Stimulated activated CD8-positive, alpha-beta memory T cell treated with anti-CD3 and anti-CD28 coated beads, Interleukin-12 subunit alpha, Interleukin-12 subunit beta, amount 100 ng/mL, for 1 hour (primary cell): ENCODE data around the gene TRNT1.
A peak's percentile ranks its signal among the peaks of the same experiment; 100 is the strongest.

ENCODE experiments used
- DNase-seq: peaks from one replicate; pipeline ENCODE4 v3.0.0-alpha.2; 2020; ENCODE audit warnings: low read depth

The TRNT1 gene

DNA sequence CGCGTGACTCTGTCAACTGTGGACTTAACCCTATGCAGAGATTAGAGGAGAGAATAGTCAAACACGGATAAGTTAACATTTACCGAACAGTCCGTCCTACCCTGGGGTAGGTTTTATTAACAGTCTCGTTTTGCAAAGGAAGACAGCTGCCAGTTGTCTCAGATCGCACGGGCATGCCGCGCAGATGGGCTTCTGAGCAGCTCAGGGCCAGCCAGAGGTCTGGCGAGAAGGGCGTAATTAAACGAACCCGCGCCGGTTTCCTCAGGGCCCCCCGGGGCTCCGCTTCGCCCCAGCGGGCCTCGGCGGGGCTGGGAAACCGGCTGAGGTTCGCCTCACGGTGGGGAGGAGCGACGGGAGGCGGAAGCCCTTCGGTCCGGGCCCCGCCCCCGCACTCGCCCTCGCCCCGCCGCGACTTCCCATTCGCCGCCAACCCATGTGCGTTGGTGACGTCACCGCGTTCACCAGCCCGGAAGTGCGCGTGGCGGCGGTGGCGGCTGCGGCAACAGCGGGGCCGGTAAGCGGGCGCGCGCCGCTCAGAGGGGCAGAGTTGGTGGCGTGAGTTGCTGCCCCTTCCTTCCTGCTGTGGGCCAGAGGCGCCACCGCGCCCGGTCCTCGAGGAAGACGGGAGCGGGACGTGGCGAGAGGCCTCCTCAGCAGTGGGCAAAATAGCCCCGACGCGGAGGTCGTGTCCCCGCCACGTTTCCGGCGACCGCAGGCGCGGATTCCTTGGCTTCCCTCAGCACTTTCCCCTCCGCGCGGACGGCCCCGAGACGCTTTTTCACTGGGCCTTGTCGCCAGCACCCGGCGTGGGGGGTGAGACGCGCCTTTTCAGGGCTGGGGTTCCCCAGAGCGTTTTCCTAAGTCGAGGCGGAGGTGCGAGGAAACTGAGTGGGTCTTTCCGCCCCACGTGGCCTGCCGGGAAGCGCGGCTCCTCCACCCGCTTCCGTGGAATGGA, at the start of gene TRNT1:
TSS of gene TRNT1 (plus strand) at position 464 of the 955 bp plus-strand sequence. CDS start 2,101 bp downstream, outside the sequence.
- peak; percentile 95 for DNase-seq

DNA sequence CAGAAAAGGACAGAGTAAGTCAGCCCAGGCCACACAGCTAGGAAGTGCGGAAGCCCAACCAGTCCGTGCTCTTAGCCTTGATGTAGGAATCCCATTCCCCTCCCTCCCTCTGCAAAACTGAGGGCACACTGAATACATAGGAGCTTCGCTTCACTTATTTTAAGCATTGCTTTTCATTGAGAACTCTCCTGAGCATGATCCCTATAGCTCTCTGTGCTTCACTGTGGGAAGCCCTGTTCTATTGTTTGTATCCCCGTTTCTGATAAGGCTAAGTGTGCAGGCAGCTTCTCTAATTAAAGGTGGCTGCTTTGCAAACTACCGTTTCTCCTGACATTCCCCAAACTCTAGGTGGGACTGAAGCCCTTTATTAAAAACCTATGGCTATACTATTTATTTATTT, 46.4 kb upstream of the TRNT1 start:
- no peak for DNase-seq

DNA sequence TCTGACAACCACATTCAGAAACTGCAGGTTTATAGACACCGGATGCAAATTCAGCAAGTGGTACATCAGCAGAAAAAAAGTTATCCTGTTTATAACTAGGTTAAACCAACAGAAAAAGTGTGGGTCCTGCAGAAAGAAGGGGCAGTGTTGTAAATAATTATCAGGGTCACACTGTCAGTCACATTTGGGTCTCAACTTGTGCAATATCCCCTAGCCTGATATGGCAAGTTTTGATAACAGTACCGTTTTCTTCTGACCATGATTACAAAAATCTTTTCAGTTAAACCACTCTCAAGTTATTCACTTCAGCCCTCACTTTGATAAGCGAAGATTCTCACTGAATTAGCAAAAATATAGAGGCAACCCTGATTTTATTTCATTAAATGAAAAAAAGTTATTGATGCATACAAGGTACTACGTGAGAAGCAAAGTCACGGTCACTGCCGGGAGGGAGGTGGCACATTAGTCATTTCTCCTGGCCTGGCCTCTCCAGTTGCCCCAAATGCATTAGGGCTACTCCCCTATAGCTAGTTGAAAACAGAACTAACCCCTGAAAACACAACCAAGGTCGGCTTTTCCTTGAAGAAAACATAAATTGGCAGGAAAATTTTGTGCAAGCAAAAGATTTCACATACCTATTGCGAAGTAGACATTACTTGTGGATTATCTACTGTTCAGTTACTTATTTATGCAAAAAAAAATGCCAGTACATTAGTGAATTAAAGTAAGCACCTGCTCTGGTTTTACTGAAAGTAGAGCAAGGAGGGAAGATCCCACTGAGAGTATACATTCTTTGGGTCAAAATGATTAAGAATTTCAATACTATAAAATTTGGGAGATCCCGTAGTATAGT, 45.1 kb upstream of the TRNT1 start:
- DNase-seq = no peak

DNA sequence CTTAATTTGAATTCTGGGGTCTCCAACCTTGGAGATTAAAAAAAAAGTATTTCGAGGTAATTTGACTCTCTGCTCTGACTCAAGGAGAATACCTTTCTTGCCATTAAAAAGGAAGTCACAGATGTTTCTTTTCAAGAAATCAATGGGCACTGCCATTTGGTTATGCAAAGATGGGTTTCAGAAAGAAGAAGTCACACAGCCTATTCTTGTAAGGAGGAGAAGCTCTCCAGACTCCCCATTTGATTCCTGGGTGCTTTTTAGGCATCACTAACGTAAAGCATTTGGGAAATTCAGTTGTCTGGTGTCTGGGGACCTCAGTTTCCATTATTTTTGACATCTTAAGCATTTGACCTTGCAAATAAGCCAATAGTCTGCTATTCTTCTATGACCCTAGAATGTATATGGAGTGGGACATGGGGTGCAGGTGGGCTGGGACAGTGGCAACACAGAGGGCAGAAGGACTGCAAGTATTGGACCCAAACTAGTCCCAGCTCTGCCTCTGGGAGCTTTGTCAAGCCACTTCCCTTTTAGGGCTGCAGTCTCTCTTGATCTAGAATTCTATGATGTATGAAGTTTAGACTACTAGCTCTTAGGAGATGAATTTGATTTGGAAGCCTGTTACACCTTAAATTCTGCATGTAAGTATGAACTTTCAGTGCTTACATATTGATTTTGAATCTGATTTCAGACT, 44.4 kb upstream of the TRNT1 start:
- no peak for DNase-seq

DNA sequence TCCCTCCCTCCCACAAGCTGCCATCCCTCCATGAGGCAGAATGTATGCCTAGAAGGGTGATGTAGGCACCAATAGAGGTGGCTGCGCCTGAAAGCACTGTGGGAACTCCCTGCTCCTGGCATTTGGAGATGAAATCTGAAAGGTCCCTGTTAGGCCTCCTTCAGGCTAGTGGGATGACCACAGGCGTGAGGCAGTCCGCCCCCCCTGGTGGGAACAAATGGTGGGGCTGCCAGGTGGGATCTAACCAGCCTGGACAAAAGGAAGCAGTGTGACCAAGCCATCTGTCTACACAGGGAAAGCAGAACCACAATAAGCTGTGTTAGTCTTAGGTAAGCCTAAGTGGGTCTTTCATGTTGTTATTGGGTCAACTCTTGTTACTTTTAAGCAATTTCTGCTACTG, 41.9 kb upstream of the TRNT1 start:
- no peak for DNase-seq

DNA sequence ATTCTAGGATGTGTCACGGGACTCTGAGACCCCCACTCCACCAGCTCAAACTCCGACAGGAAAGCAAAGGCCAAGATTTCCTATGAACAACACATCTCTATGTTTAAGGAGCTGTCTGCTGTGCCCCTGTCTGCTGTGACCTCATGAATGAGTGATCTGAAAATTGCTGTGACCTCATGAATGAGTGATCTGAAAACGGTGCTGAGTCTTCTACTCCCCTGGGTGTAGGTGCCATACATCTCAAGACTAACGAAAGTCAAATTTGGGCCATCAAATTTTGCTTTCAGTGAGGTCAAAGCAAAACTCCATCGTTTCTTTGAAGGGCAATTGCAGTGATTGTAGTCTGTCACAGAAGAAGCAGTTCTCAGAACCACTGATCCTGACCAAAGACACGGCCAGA, 41.0 kb upstream of the TRNT1 start:
- DNase-seq = no peak

DNA sequence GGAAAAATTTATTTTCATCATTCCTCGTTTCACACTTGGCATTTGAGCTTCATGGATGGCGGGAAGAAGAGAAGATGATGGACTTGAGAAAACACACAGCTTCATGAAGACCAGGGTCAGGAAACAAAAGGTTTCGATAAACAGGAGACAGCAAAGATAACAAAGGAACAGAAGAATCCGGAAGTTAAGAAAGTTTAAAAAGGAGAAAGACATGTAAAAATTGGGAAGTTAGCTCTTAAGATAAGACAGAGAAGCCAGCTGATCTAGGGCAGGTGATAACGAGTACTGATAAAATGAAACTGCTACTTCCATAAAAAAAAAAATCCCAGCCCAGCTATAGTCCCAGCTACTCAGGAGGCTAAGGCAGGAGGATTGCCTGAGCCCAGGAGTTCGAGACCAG, 40.5 kb upstream of the TRNT1 start:
- no peak for DNase-seq

DNA sequence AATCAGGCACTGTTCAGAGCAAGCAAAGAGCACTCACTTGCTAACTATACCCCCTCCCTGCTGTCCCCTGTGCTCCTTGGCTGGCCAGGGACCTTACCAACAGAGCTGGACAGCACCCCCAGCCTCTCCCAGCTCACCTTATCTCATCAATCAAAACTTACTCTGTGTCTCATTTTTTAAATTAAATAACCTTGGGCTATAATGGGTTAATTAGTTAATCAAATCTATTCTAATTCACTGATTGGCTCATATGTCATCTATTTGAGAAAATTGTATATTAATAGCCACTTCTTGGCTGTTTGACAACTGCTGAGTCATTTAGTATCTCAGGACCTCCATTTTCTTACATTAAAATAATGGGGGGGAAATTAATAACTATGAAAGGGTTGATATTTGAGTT, 39.5 kb upstream of the TRNT1 start:
- no peak for DNase-seq

DNA sequence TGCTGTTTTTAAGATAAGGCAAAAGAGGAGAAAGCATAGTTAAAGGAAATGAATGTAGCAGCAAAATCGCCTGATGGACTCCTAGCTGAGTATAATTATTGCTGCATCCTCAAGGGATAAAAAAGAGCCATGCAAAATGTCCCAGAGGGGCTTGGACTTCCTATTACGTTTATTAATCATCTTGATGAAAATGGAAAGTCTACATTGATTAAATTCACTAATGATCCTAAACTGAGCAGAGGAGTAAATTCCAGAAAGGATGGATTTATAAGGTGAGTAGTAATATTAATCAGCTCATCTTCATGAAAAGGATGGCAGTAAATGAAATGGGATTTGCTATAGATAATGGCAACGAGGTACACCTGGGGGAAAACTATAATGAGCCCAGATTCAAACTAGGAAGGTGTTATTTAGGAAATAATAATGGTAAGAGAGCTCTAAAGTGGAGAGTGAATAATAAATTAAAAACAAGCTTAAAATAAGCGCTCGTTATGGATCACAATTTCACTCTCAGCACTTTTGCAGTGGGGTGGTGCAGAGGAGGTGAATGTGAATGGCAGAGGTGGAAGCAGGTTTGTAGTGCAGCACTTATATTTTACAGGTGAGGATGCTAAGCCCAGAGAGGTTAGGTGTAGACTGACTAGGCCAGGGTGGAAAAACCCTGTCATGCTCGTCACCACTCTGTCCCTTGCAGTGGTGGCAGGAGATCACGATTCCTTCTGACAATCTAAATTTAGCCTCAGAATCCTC, 38.8 kb upstream of the TRNT1 start:
- no peak for DNase-seq

DNA sequence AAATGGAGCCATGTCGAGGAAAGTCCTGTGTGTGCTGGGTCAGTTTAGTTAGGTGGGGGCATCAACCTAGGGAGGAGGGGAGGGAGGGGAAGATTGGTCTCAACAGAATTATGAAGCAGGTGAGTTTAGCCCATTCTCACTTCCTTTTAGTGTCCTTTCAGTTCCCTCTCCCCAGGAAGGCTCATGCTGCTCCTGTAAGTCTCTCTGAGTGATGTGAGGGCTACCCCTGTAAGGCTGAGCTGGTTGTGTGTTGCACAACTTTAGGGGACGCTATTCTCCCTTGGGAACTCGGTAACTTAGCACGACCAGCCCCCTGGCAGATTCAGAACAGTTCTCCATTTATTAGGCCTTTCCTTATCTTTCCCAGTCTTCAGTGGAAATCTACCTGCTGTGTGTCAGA, 37.7 kb upstream of the TRNT1 start:
- no peak for DNase-seq

DNA sequence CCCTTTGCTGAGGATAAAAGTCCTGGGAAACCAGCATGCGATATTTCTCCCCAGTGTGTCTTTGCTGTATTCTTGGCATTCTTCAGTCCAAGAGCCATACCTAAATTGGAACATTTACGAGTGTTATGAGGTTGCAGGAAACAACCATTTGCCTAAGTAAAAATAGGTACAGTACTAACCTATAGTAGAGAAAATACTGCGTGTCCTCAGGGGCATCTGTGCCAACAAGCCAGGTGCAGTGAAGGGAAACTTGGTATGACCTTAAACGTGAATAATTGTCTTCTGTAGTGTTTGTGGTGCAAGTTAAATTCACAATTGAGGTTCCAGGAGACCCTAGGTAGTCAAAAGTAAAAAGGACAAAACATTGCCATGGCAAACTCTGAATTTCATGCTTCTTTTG, 28.8 kb upstream of the TRNT1 start:
- no peak for DNase-seq

DNA sequence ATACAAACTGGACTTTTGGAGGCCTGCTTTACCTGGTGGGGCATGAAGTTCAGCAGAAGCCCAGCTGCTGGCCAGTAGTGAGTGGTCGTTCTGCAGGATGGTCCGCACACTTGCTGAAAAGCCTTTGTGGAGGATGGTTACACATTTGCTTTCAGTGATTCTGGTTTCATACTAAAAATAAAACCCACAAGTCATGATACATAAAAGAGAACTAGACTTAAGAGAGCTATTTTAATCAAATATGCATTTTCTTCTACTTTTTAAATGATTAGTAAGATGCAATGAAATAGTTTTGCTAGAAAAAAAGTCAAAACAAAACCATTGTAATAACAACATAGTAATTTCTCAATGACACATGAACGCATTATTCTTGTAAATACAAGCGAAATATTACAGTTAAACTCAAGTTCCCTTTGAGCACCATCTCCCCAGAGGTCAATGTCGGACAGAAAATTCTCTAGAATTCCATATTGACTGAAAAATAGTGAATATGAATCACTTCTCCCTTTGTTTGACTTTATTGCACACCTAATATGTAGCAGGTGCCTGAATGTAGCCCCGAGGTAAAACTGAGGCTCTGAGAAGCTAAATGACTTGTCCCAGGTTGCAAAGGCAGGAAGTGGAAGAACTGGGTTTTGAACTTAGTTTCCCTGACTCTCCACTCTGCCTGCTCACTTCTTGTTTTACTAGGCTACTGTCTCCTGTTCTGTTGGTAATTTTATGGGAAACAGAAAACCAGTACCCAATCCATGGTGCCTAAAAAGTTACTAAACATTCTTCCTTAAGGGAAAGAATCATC, 24.9 kb upstream of the TRNT1 start:
- DNase-seq = no peak

DNA sequence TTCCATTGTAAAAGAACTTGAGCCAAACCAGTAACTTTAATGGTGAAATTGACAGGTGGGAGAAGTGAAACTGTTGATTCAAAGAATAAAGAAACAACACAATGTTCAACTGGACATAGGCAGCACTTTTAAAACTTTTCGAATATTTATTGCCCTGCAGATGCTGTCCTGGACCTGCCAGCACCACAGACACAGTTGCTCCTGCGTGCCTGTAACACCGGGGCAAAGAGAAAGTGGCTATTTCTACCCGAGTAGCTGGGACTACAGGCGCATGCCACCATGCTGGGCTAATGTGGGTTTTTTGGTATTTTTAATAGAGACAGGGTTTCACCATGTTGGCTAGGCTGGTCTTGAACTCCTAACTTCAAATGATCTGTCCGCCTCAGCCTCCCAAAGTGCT, 24.0 kb upstream of the TRNT1 start:
- no peak for DNase-seq

DNA sequence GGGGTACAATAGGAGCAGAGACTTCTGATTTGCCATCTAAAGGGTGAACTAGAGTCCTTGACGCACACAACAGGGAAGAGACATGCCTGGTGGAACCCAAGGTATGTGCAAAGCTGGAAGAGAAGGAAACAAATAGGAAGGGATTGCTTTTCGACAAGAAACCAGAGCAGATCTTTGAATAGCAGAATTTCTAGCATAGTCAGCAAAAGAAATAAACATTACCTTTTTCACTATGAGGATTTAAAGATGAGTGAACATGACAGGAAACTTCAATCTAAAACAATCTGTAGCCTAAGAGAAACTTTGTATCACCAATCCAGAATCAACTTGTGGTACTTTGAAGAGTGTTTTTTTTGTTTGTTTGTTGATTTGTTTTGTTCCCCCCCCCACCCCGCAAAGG, 21.5 kb upstream of the TRNT1 start:
- no peak for DNase-seq

DNA sequence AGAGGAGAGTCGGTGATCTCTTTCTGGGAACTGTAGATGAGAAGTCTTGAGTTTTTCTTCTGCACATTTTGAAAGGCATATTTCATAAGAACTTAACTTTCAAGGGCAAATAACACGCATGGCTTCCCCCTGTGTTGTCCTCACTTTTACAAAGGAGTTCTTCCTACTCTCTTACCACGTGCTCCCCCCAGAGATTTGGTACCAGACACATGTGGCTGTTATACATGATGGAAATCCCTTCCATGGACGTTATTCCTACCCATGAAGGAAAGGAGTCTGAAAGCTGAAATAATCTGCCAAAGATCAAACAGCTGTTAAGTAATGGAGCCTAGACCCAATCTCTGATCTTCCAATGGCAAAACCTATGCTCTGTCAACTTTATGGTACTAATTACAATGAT, 20.9 kb upstream of the TRNT1 start:
- no peak for DNase-seq

DNA sequence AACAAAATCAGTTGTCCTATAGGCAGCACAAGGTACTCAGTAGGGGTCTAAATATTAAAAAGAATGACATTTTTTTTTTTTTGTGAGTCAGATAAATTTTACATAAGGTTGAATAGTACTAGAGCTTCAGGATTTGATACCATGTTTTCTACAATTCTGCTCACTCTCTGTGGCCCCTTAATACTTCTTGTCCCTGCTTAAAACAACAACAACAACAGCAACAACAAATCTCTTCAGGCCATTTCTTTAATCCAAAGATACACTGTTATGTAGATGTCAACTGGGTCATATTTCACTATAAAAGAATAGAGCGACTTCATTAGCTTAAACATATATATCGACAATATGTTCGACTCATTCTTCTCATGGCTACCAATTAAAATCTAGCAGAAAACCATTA, 19.6 kb upstream of the TRNT1 start:
- DNase-seq = no peak

DNA sequence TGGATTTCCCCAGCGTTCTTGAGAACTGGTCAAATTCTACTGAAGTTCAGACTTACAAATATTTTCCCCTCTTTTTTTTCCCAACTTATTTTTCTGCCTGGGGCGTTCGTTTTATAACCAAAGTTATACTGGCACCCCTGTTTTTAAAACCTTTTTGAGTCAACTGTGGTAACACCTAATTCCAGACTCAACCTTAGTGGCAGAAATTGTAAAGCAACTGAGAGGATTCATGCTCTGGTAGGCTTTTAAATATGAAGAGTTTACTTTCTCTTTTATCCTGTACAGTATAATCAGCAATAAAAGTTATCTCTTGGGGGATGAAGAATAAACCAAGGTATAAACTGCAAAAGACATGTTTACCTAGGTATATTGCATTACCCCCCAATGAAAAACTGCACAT, 18.9 kb upstream of the TRNT1 start:
- DNase-seq = no peak

DNA sequence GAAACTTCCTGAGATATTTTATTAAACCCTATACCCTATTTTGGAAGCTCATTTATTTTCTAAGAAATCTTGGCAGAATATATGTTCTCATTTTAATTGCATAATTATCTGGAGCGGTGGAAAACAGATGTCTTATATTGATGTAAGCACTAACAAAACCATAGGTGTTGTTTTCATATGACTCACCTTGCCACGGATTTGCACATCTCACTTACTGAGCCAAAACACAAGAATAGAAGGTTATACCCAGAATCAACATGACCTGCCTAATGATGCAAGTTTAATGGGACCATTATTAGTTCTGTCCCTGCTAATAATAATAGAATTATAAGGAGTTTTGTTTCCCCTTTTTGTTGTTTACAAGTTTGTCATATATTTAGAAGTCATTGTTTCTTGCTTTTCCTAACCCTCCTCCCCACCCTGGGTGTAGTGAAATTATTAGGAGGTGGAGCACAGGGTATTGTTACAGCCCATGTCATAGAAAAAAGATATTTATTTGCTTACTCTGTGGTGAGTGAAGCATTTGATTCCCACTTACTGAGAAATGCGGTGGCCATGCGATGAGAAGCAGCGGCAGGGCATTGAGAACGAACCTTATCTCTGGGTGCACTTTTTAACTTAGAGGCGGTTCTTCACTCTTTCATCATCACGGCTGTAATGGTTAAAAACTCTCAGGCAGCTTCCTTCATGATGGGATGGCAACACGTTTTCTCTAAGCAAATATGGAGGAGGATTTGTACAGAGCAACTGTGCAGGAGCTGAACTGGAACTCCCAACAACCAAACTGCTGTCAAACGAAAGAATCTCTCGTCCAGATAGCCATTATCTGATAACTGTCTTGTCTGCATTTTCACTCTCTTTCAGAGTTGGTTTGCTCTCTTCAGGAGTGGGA, 17.1 kb upstream of the TRNT1 start:
- no peak for DNase-seq

DNA sequence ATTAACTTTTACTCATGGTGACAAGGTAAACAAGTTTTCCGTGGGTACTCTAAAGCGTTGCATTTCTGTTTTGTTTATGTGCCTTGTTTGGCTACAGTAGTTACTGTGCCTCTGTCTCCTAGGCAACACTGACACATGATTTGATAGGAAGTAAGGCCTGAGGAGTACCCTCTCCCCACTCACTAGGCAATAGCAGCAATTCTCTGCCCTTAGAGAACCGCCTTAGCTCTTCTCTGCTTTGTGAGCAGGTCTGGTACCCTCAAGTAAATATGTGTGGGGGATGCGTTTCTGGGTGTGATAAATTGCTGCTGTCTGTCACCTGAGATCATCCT, 16.5 kb upstream of the TRNT1 start, which contains the start of gene IL5RA:
TSS of gene IL5RA (minus strand) at position 76 of the 332 bp plus-strand sequence. CDS start 5,390 bp downstream, outside the sequence.
- DNase-seq = no peak
